H9 (cell line): ENCODE data around the gene SPECC1. TPM values are rescaled to one million over a fixed set of nuclear protein-coding genes. Genes with fewer than 3 reads are reported as not detected.

ENCODE experiments used
- DNase-seq: peaks from one replicate; pipeline ENCODE4 v3.0.0-alpha.2; 2017
- H2AFZ ChIP-seq: one replicate; pipeline ENCODE4 v1.6.1; 2013; ENCODE audit warnings: mild to moderate bottlenecking, low read length, control low read depth, moderate library complexity
- H2AK5ac ChIP-seq: 2 replicates; pipeline ENCODE4 v1.6.1; 2013; ENCODE audit warnings: low read length, control low read depth, mixed read lengths; ENCODE audit not compliant: insufficient read length
- H2BK120ac ChIP-seq: one replicate; pipeline ENCODE4 v1.6.1; 2013; ENCODE audit warnings: low read depth, mild to moderate bottlenecking, low read length, control low read depth, inconsistent platforms; ENCODE audit not compliant: poor library complexity, severe bottlenecking
- H2BK12ac ChIP-seq: 2 replicates; pipeline ENCODE4 v1.6.1; 2013; ENCODE audit warnings: low read length, control low read depth, mixed read lengths, low read depth; ENCODE audit not compliant: insufficient read length
- H2BK15ac ChIP-seq: 2 replicates; pipeline ENCODE4 v1.6.1; 2013; ENCODE audit warnings: low read depth, low read length, control low read depth
- H2BK20ac ChIP-seq: one replicate; pipeline ENCODE4 v1.6.1; 2013; ENCODE audit warnings: low read depth, mild to moderate bottlenecking, low read length, control low read depth, inconsistent platforms; ENCODE audit not compliant: poor library complexity, severe bottlenecking
- H2BK5ac ChIP-seq: 2 replicates; pipeline ENCODE4 v1.6.1; 2013; ENCODE audit warnings: low read length, control low read depth, mixed read lengths; ENCODE audit not compliant: insufficient read length
- H3K14ac ChIP-seq: 2 replicates; pipeline ENCODE4 v1.6.1; 2013; ENCODE audit warnings: low read length, control low read depth; ENCODE audit not compliant: insufficient read depth
- H3K18ac ChIP-seq: 2 replicates; pipeline ENCODE4 v1.6.1; 2013; ENCODE audit warnings: low read depth, mild to moderate bottlenecking, mixed read lengths, low read length, control low read depth; ENCODE audit not compliant: insufficient read length
- H3K23ac ChIP-seq: 2 replicates; pipeline ENCODE4 v1.6.1; 2013; ENCODE audit warnings: low read length, control low read depth, mixed read lengths, low read depth; ENCODE audit not compliant: insufficient read length
- H3K23me2 ChIP-seq: 2 replicates; pipeline ENCODE4 v1.6.1; 2013; ENCODE audit warnings: low read depth, mild to moderate bottlenecking, mixed read lengths, low read length, control low read depth; ENCODE audit not compliant: insufficient read length, poor library complexity, severe bottlenecking
- H3K27ac ChIP-seq: 2 replicates; pipeline ENCODE4 v1.5.1; 2013; ENCODE audit warnings: low read length, control low read depth, mixed read lengths, low read depth; ENCODE audit not compliant: insufficient read length
- H3K27me3 ChIP-seq: 2 replicates; pipeline ENCODE4 v1.6.1; 2013; ENCODE audit warnings: low read length, control low read depth, inconsistent platforms; ENCODE audit not compliant: insufficient read depth
- H3K4ac ChIP-seq: 2 replicates; pipeline ENCODE4 v1.6.1; 2013; ENCODE audit warnings: low read depth, mild to moderate bottlenecking, control low read depth, inconsistent platforms, low read length, moderate library complexity
- H3K4me1 ChIP-seq: 2 replicates; pipeline ENCODE4 v1.6.1; 2013; ENCODE audit warnings: low read length, control low read depth, inconsistent platforms; ENCODE audit not compliant: insufficient read depth
- H3K4me2 ChIP-seq: 2 replicates; pipeline ENCODE4 v1.6.1; 2013; ENCODE audit warnings: low read length, control low read depth, mixed read lengths; ENCODE audit not compliant: insufficient read length, insufficient read depth
- H3K56ac ChIP-seq: 2 replicates; pipeline ENCODE4 v1.6.1; 2013; ENCODE audit warnings: low read depth, mild to moderate bottlenecking, mixed read lengths, low read length, control low read depth; ENCODE audit not compliant: insufficient read length
- H3K79me1 ChIP-seq: 2 replicates; pipeline ENCODE4 v1.6.1; 2013; ENCODE audit warnings: low read depth, mild to moderate bottlenecking, moderate library complexity, low read length, control low read depth, inconsistent platforms; ENCODE audit not compliant: insufficient read depth, poor library complexity, severe bottlenecking
- H3K79me2 ChIP-seq: 2 replicates; pipeline ENCODE4 v1.6.1; 2013; ENCODE audit warnings: low read length, control low read depth, inconsistent platforms; ENCODE audit not compliant: insufficient read depth
- H3K9ac ChIP-seq: 2 replicates; pipeline ENCODE4 v1.6.1; 2013; ENCODE audit warnings: low read length, control low read depth, mixed read lengths; ENCODE audit not compliant: insufficient read length; ENCODE audit errors: extremely low read depth
- H3K9me3 ChIP-seq: one replicate; pipeline ENCODE4 v1.6.1; 2013; ENCODE audit warnings: low read depth, low read length, inconsistent platforms; ENCODE audit not compliant: control insufficient read depth
- H3T11ph ChIP-seq: one replicate; pipeline ENCODE4 v1.6.1; 2013; ENCODE audit warnings: mild to moderate bottlenecking, low read length, control low read depth, inconsistent platforms
- H4K20me1 ChIP-seq: one replicate; pipeline ENCODE4 v1.6.1; 2013; ENCODE audit not compliant: control insufficient read depth, insufficient read length, insufficient read depth
- H4K5ac ChIP-seq: 2 replicates; pipeline ENCODE4 v1.6.1; 2013; ENCODE audit warnings: low read depth, mild to moderate bottlenecking, mixed read lengths, low read length, control low read depth; ENCODE audit not compliant: insufficient read length
- H4K8ac ChIP-seq: replicated peaks from 2 replicates; pipeline ENCODE4 v1.6.1; 2013; ENCODE audit warnings: low read length, control low read depth, mixed read lengths, low read depth; ENCODE audit not compliant: insufficient read length
- H4K91ac ChIP-seq: 2 replicates; pipeline ENCODE4 v1.6.1; 2013; ENCODE audit warnings: low read depth, mild to moderate bottlenecking, moderate library complexity, mixed read lengths, low read length, control low read depth; ENCODE audit not compliant: insufficient read length
- H3K27ac Mint-ChIP-seq, 3 experiments: 2 replicates in 2 of 3; 3 replicates in 1 of 3; pipeline ENCODE4 v1.8.0; 2020 to 2021; ENCODE audit warnings: mixed read lengths in 3 of 3, mild to moderate bottlenecking in 1 of 3, moderate library complexity in 1 of 3
- H3K27me3 Mint-ChIP-seq: 2 replicates; pipeline ENCODE4 v1.8.0; 2021; ENCODE audit warnings: low read depth, mild to moderate bottlenecking, moderate library complexity, mixed read lengths
- H3K36me3 Mint-ChIP-seq, 3 experiments: 2 replicates in 2 of 3; 3 replicates in 1 of 3; pipeline ENCODE4 v1.8.0; 2020 to 2021; ENCODE audit warnings: low read depth in 3 of 3, mixed read lengths in 3 of 3; ENCODE audit not compliant: insufficient read depth in 1 of 3
- H3K4me1 Mint-ChIP-seq, 2 experiments: 2 replicates each; pipeline ENCODE4 v1.8.0; 2020; ENCODE audit warnings: mixed read lengths in 2 of 2
- H3K4me3 Mint-ChIP-seq, 2 experiments: 2 replicates in 1 of 2; 3 replicates in 1 of 2; pipeline ENCODE4 v1.8.0; 2020 to 2021; ENCODE audit warnings: mild to moderate bottlenecking in 2 of 2, mixed read lengths in 2 of 2, moderate library complexity in 1 of 2
- H3K9me3 Mint-ChIP-seq, 2 experiments: 2 replicates in 1 of 2; 3 replicates in 1 of 2; pipeline ENCODE4 v1.8.0; 2020; ENCODE audit warnings: mild to moderate bottlenecking in 2 of 2, mixed read lengths in 2 of 2, moderate library complexity in 1 of 2
- WGBS: extraction: QIAGEN DNeasy Blood & Tissue Kit; methylation state at CpG from one replicate; pipeline ENCODE4 v1.1.7; 2013; ENCODE audit warnings: missing lambda C conversion rate, low lambda C conversion rate, mixed read lengths; ENCODE audit not compliant: insufficient read length; ENCODE audit errors: extremely low coverage; 5-methylcytosine and 5-hydroxymethylcytosine counted together
- total RNA-seq: library from RNA; stranded (reverse); gene quantifications from 2 replicates; pipeline ENCODE4 v1.2.1, GENCODE V29; 2021
- TF ChIP-seq, protein P1 (sequence below): fragments of 200-600 bp; sonication (generic); conservative IDR thresholded peaks from 3 replicates; pipeline ENCODE4 v1.8.0; 2021; ENCODE audit warnings: antibody characterized with exemption, mild to moderate bottlenecking

The SPECC1 gene
- total RNA-seq, 1 experiment from 2014 or later = 65.7 TPM

DNA sequence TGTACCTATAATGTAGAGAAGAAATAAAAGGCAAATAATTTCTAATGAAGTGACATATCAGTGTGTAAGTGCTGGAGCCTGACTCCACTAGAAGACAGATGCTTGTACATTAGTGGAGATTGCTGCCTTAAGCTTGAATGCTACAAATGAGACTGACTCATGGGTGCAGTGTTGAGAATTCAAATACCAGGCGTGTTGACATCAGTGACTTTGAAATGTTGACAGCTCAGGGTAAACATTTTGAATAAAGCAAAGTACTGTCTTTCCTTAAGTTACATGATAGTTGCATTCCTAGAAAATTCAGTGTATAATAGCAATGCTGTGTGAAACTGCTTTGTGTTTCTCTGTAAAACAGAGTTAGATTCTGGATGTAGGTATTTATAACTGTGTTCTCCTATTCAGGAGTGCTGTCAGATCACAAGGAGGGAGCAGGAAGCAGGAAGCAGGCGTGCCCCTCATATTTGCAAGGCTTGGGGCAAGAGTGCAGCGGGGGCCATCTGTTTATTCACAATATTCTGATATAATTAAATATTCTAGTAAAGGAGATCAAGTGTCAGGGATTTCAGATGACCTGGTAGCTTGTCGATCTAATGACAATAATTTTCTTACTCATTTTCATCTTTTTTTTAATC lies 119.0 kb downstream of the SPECC1 start:
- no peak overlapping the region for H2AK5ac ChIP-seq
- H4K5ac ChIP-seq = no peak overlapping the region
- H3K56ac ChIP-seq = no peak overlapping the region
- no peak for DNase-seq
- Mint-ChIP-seq H3K9me3 (peaks cover 27 to 29% of the 10 kb centered on the region in 2 experiments), H3K4me1 (peaks cover 9 to 10% of the 10 kb centered on the region in 2 experiments), H3K36me3 (peaks cover 14 to 27% (median 15%) of the 10 kb centered on the region in 3 experiments), H3K4me3 (no peak overlapping the region), H3K27me3 (peaks cover 2% of the 10 kb centered on the region; the same call in 1 of the 2 replicates), H3K27ac (no peak overlapping the region)
- no peaks in the 10 kb centered on the region for H3K27me3 ChIP-seq
- no peak overlapping the region for H3T11ph ChIP-seq
- no peaks in the 10 kb centered on the region for H3K79me2 ChIP-seq
- no peak overlapping the region for H2BK120ac ChIP-seq
- H4K20me1 ChIP-seq = no peaks in the 10 kb centered on the region
- no peak overlapping the region for H2AFZ ChIP-seq
- H3K14ac ChIP-seq = no peak overlapping the region
- TF ChIP-seq, protein P1, sequence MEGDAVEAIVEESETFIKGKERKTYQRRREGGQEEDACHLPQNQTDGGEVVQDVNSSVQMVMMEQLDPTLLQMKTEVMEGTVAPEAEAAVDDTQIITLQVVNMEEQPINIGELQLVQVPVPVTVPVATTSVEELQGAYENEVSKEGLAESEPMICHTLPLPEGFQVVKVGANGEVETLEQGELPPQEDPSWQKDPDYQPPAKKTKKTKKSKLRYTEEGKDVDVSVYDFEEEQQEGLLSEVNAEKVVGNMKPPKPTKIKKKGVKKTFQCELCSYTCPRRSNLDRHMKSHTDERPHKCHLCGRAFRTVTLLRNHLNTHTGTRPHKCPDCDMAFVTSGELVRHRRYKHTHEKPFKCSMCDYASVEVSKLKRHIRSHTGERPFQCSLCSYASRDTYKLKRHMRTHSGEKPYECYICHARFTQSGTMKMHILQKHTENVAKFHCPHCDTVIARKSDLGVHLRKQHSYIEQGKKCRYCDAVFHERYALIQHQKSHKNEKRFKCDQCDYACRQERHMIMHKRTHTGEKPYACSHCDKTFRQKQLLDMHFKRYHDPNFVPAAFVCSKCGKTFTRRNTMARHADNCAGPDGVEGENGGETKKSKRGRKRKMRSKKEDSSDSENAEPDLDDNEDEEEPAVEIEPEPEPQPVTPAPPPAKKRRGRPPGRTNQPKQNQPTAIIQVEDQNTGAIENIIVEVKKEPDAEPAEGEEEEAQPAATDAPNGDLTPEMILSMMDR = no peak
- no peaks in the 10 kb centered on the region for H3K79me1 ChIP-seq
- H3K4me2 ChIP-seq = no peak overlapping the region
- no peak overlapping the region for H2BK15ac ChIP-seq
- H2BK12ac ChIP-seq = no peak overlapping the region
- H2BK20ac ChIP-seq = no peak overlapping the region
- H3K4ac ChIP-seq = no peak overlapping the region
- H4K8ac ChIP-seq = no peak overlapping the region
- H3K23ac ChIP-seq = no peak overlapping the region
- no peak overlapping the region for H3K9ac ChIP-seq
- H3K4me1 ChIP-seq = no peaks in the 10 kb centered on the region
- no peak overlapping the region for H3K18ac ChIP-seq
- H4K91ac ChIP-seq = no peak overlapping the region
- H2BK5ac ChIP-seq = no peak overlapping the region
- H3K9me3 ChIP-seq = no peaks in the 10 kb centered on the region
- WGBS = no CpG with 5 or more reads among the region's 4 CpGs
- no peaks in the 10 kb centered on the region for H3K23me2 ChIP-seq
- no peak overlapping the region for H3K27ac ChIP-seq
